Measurements from ENCODE around the gene CYGB.
"Not testable (repeated sequence)": the region's sequence is repeated elsewhere in the genome, so short reads cannot be mapped to it uniquely, and the experiment has no call there.

CYGB gene

DNA sequence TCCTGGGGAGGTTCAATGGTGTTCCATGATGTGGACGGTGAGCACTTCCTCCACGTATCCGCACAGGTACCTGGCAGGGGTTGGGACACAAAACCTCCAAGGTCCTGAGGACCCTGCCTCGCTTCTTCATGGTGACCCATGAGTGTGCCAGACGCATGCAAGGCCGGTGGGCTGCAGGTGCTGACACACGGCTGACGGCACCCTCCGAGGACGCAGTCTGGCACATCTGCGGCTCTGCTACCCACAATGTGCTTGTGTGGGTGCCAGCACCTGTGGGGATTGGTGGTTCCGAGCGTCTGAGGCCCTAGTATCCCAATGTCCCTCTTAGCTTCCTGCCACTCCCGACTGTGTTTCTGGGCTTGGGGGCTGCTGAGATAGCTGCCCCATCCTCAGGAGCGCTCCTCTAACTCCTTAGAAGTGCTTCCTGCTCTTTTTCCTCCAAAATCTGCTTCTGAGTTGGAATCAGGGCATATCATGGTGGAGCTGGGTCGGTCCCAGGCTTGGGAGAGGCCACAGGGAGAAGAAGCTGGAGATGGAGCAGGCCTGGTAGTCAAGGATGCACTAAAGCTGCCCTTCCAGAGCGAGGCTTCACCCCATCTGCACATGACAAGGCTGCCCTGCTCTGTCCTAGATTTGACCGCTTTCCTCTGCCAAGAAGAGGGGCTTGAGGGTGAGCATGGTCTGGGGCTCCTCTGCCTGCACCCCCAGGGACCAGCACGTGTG lies 1.6 kb downstream of the CYGB start:
- no peak for DNase-seq

DNA sequence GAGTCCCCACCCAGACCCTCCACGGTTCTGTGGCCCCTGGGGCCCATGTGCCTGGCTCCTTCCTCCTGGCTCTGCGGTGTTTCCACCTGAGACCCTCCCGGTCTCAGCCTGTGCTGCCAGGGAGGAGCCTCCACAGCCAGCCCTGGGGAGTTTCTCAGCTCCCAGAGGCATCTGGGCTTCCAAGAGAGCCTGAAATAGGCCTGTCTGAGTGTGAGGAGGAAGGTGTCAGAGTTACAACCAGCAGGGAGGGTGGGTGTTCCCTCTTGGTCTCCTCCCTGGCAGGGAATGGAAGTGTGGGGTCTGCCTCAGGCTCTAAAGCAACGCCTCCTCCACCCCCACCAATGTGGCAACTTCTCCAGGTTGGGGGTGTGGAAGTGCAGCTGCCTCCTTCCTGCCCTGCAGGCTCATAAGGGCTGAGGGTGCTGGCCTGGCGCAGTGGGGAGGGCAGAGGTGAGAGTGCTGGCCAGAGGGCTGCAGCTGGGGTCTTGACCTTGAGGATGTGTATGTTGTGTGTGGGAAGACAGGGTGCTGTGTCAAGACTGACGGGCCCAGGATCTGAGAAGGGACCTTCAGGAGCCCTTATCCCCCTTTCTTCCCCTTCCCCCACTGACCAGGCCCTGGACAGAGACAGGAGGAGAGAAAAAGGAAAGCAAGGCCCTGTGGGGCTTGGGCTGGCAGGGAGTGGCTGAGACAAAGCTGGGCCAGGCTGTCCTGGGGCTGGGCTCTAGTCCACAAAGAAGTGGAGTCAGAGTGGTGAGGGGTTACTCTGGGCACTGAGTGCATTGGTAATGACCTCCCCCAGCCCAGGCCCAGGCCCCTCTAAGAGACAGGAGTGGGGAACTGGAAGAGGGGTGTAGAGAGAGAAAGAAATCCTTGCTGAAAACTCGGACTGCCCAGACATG lies 2.4 kb downstream of the CYGB start:
- no peak for DNase-seq

DNA sequence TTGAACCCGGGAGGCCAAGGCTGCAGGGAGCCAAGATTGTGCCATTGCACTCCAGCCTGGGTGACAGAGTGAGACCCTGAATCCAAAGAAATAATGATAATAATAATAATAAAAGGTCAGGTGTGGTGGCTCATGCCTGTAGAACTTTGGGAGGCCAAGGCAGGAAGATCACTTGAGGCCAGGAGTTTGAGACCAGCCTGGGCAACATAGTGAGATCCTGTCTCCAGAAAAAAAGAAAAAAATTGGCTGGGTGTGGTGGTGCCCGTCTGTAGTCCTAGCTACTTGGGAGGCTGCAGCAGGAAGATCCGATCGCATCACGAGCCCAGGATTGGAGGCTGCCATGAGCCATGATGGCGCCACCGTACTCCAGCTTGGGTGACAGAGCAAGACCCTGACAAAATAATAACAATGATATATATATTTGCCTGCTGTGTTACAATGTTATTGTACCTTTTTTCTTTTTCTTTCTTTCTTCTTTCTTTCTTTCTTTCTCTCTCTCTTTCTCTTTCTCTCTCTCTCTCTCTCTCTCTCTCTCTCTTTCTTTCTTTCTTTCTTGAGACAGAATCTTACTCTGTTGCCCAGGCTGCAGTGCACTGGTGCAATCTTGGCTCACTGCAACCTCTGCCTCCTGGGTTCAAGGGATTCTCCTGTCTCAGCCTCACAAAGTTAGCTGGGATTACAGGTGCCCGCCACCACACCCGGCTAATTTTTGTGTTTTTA lies 3.7 kb downstream of the CYGB start:
- DNase-seq = not testable (repeated sequence)

DNA sequence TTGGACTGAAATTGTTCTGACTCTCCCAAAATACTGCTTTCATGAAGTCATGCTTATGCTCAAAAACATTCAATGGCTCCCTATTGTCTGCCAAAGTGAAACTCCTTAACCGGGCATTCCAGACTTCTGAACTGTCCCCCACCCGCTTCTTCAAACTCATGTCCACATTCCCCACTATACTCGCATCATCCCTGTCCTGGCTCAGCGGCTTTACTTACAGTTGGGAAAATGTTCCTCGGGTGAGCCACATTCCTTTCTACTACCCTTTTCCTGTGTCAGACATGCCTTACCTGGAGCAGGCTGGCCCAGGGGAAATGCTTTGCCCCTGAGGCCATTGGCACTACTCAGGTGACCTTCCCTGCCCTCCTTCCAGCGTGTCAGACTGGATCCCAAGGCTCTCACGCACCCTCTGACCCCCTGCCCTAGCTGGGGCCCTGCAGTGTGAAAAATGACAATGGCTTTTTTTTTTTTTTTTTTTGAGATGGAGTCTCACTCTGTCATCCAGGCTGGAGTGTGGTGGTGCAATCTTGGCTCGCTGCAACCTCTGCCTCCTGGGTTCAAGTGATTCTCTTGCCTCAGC lies 5.3 kb downstream of the CYGB start:
- DNase-seq = no peak

DNA sequence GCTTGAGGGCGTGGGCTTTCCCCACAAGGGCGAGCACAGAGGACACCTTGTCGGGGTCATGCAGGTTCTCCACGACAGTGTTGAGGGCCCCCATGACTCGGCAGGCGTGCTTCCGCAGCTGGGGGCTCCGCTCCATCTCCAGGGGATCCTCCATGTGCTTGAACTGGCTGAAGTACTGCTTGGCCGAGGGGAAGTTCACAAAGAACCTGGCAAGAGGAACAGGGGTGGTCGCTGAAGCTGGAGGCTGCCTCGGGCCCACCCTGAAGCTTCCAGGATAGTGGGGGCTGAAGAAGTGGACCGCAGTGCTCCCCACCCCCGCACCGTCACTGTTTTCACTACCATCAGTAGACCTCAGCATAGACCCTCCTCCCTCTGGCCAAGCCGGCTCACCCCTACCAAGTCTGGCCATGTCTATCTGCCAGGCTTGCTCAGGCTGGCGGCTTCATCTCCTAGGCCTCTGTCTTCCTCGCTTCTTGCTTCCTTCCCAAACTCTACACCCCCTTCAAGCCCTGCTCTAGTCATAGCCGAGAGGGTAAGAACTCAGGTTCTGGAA lies 5.9 kb downstream of the CYGB start:
- DNase-seq = no peak

DNA sequence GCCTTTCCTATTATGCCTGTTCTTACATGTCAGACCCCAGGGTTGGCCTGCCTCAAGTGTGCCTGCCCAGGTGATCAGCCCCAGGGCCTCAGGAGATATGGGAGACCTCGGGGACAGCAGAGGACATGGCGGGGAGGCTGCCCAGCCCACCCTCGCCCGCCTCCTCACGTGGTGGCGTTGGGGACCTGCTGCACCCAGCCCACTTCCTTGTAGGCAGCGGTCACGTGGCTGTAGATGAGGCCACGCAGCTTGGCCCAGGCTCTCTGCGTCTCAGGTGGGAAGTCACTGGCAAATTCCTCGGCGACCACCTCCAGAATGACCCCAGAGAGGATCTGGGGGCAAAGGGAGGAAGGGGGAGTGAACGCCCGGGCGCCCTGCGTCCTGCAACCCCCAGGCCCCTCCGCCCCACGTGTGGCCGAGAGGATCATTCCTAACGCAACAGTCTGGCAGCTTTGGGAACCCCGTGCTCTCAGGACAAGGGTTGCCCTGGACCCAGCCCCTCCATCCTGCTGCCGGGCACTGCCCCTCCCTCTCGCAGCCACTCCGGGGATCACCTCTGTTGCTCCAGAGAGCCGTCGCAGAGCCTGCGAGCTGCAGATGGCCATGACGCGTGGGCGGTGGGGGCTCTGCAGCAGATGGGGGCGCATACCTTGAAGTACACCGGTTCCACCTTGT lies 6.6 kb downstream of the CYGB start:
- DNase-seq = no peak

DNA sequence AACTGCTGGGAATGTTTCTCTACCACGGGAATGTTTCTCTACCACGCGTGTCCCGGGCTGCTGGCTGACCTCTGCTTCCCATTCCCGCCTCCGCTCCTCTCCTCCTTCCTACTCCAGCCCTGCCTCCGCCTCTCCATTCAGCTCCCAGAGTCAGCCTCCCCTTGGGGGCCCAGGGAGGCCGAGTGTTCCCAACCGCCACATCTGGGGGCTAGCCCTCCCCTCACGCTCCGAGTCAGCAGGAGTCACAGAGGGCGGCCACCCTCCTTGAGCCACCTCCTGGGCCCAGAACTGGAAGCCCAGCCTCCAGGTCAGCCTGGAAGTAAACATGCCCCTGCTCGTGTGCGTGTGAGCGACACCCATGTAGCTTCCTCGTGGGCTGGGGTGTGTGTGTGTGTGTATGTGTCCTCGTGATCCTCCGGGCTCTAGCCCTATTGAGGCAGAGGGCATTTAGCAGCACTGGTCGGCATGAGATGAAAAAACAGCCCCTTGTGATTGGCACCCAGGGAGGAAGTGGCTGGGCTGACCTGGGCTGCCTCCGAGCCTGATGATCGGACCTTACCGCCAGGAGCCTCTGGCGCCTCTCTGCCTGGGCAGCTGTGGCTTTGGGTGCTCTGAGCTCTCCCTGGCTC lies 7.3 kb downstream of the CYGB start:
- DNase-seq = no peak

DNA sequence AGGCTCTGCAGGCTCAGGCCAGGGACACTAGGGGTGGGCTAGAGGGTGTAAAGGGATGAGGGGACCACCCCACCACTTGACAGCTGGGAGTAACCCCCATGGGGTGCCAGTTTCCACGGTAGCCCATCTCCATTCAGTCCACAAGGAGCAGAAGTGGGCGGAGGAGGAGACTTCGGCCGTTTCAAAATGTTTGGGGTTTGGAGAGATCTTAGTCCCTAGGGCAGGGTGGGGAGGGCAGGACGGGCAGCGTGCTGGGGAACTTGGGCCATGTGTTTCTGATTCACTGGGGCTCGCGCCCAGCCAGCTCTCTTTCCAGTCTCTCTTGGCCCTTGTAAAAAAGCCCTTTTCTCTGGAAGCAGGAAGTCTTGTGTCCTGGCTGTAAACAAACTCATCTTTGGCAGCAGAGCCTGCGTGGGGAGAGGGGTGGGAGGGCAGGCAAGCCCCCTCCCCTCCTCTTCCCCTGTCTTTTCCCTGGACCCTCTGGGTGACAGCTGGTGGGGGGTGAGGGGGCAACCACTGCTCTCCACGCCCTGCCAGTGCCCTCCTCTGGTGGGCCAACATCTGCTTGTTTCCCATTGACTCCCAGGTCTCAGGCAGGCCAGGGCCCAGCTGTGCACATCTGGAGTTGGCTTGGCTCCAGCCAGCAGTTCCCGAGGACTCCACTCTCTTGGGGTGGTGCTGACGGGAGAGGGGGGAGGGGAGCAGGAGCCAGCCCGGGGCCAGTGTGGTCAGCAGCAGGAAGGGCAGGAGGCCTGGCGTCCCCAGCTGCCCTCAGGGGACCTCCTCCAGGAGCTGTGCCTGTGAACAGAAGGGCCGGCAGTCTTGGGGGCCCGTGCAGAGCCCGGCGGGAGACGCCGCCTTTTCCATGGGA lies 8.1 kb downstream of the CYGB start:
- no peak for DNase-seq

DNA sequence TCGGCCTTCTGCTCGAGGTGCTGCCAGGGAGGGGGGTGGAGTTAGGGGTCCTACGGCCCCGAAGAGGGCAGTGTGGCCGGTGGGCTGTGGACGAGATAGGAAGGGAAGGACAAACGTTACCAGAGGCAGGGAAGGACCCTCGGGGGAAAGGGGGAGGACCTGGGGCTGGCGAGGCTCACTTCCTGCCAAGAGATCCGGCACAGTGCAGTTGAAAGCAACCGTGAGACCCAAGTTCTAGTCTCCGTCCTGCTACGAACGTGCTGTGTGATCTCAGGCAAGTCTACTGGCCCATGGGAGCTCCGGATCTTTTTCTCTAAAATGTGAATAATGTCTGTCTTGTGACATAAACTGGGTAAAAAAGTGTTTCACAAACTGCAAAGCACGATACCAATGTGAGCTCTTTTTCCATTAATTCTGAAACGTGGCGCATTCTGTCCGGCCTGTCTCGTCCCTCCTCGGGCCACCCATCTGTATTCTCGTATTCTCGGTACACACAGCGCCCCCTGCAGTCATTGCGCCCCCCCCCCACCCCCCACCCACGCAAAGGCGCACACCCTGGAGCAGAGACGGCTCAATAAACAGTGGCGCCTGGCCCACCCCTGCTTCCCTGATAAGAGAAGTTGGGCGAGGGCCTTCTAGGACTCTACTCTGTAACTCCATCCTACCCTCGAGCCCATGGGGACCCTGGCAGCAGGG lies 8.8 kb downstream of the CYGB start:
- DNase-seq = no peak

DNA sequence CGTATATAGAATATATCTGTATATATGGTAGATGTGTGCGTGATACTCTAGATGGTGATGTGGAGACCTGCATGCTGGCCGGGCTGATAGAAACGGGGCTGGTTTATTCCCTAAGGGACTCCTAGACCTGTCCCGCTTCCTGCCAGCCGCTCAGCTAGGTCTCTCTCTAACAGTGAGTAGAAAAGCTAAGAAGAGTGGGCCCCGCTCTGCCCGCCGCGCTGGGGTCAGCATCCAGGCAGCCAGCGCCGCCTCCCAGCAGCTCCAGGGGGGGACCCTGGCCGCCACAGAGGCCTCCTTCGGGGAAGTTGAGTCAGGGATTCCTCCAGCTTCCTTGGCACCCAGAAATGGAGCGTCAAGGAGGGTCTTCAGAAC lies 9.4 kb downstream of the CYGB start:
- DNase-seq = no peak

DNA sequence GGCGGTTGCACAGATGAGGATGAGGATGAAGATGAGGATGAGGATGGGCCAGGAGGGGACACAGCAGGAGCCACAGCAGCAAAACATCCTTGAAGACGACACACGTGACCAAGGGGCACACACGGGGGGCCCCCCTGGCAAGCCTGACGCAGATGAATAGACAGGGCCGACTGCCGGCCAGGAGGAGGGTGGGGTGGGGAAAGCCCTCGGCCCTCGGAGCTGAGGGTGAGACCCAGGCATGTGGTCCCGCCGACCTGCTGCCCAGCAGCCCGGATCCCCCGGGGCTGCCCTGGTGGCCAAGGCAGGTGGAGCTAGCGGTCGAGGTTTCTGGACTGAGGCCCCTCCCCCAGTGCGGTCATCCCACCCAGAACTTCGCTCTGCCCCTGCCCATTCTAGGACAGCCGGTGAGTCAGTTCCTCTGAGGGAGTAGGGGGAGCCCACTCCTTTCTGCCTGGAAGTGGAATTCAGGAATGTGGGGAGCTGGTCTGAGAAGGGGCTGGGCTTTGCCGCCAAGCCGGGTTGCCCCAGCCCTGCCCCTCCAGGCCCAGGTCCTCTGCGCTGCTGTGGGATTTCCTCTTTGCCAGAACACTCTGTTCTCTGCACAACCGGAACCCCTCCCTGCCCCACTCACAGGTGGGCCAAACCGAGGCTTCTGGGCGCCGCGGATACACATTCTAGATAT lies 9.9 kb downstream of the CYGB start:
- DNase-seq = peak; percentile 30 to 45

DNA sequence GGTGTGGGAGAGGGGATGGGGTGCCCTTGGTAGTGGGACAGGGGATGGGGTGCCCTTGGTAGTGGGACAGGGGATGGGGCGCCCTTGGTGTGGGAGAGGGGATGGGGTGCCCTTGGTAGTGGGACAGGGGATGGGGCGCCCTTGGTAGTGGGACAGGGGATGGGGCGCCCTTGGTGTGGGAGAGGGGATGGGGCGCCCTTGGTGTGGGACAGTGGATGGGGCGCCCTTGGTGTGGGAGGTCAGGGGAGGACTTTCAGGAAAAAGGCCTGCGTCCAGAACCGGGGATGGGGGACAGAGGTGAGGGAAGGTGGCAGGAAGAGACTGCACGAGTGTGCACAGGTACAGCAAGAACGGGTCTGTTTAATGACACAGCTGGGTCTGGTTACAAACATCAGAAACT lies 10.5 kb downstream of the CYGB start:
- not testable (repeated sequence) for DNase-seq

DNA sequence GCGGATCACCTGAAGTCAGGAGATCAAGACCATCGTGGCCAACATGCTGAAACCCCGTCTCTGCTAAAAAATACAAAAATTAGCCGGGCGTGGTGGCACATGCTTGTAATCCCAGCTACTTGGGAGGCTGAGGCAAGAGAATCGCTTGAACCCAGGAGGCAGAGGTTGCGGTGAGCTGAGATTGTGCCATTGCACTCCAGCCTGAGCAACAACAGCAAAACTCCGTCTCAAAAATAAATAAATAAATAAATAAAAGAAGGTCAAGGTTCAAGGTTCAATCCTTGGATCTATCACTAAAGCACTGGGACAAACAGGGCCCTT lies 12.0 kb downstream of the CYGB start:
- not testable (repeated sequence) for DNase-seq

DNA sequence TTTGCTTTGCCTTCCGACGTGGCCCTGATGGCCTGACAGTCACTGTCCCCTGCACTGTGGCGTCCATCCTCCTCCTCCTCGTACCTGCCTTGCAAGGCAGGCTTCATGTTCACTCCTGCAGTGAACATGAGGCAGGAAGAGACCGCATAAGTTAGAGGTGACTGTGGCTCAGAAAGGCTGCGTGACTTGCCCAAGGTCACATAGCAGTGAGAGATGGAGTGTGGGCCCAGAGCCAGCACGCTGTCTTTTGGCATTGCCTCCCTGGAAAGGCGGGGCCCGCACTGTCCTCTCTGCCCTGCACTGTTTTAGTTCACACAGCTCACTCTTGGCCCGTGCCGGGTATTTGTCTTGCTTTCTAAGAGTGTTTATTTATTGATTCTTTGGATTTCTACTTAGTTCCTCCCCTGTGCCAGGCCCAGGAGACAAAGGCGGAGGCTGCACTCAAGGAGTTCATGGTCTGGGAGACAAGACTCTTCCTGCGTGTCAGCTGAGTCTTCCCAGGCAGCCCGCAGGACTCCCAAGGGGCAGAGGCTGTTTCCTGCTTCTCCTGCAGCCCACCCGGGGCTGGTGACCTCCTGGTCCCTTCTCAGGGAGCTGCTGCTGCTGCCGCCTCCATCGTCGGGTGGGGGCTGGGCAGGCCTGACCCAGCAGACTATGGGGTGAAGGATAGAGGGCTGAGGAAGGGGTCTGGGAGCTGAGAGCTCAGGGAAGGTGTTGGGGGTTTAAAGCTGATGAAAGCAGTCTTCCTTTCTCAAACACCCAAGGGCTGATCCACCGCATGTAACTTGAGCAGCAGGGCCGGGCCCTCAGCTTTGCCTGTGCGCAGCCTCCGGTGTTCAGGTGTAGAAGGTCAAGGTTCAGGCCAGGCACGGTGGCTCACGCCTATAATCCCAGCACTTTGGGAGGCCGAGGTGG lies 12.7 kb downstream of the CYGB start:
- no peak for DNase-seq

DNA sequence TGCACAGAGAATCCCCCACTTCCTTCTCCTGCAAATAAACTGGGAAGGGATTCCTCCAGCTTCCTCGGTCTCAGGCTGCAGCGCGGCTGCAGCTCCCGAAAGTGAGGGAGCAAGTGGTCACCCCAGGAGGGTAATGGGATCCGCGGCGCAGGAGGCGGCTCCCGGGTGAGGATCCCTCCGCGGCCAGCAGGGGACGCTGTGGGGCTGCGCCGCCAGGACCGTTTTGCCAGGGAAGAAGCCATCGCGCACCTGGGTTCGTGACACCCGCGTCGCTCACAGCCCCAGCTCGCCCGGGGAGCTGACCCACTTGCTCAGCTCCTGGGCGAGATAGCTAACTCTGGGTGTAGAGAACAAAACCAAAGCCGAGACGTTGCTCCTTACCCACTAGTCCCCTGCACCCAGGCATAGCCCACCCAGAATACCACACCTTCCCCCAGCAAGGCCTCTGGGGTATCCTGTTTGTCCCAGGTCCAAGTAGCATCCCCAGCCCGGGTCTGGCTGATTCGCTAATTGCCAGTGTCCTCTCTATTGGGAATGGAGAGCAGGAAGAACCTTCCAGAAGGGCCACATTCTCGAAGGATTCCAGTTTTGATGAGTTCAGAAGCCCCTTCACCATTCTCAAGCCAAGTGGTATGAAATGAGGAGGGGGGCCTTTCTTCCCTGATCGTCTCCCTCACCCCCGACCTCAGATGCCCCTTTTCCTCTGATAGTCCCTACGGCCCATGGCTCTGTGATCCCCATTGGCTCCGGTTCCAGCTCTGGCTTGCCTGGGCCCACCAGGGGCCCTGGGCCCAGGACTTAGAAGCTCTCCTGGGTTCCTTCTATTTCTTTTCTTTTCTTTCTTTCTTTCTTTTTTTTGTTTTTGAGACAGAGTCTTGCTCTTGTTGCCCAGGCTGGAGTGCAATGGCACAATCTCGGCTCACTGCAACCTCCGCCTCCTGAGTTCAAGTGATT lies 14.1 kb downstream of the CYGB start:
- peak; percentile 74 to 77 for DNase-seq

DNA sequence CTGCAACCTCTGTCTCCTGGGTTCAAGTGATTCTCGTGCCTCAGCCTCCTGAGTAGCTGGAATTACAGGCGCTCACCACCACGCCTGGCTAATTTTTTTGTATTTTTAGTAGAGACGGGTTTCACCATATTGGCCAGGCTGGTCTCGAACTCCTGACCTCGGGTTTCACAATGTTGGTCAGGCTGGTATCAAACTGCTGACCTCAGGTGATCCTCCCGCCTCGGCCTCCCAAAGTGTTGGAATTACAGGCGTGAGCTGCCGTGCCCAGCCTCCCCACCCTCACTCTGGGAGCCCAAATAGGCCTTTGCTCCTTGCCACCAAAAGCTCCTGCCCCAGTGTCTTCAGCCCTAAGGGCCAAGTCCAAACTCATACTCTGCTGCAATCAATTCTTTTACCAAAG lies 15.8 kb downstream of the CYGB start:
- DNase-seq = not testable (repeated sequence)

DNA sequence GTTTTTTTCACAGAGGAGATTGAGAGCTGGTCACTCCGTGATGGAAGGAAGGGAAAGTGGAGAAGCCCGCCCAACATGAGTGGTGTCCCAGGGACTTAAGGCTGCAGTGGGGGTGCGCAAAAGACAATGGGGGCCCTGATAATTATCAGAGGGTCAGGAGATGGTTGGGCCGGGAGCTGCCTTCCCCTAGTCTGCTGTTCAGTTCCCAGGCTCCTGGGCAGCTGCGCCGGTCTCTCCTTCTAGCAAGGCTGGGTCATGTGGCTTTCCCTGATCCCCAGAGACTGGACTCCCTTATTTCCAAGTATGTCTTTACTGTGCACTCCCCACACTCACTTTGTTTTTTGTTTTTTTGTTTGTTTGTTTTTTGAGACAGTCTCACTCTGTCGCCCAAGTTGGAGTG lies 16.2 kb downstream of the CYGB start:
- DNase-seq = no peak

Data from activated CD4-positive, alpha-beta T cell treated with anti-CD3 and anti-CD28 coated beads for 4 hours (primary cell).